PC-3 (cell line): ENCODE results near the gene CCSER2. TPM values are rescaled to one million over a fixed set of nuclear protein-coding genes. Genes with fewer than 3 reads are reported as not detected.

Experiments used
- ATAC-seq: fragments of 200-7000 bp; cut with Tn5 transposase; 2 replicates; pipeline ENCODE4 v1.9.1; 2020; ENCODE audit warnings: mild to moderate bottlenecking, moderate library complexity
- BruUV-seq: library from RNA; stranded (reverse); fragments of 400-500 nt; replicated peaks from 2 replicates; lab custom pipeline; 2021; lab: Mats Ljungman, UMichigan
- CTCF ChIA-PET: fragments of 300-600 bp; sonication (Branson Sonifier 250); formaldehyde crosslinking; loops from one replicate; lab custom pipeline; 2022; ENCODE audit warnings: antibody characterized with exemption; lab: Charles Lee
- POLR2A ChIA-PET: fragments of 300-600 bp; sonication (Branson Sonifier 250); formaldehyde crosslinking; loops from one replicate; lab custom pipeline; 2022; ENCODE audit warnings: antibody characterized with exemption; ENCODE audit not compliant: unreplicated experiment; lab: Charles Lee
- DNase-seq: peaks from one replicate; pipeline ENCODE4 v3.0.0-alpha.2; 2015
- H2AFZ ChIP-seq: fragments of 300-600 bp; sonication (generic); 2 replicates; pipeline ENCODE4 v1.6.0; 2016; ENCODE audit warnings: antibody characterized with exemption, low read length
- H3F3A ChIP-seq: fragments of 300-600 bp; sonication (generic); one replicate; pipeline ENCODE4 v1.6.0; 2017; ENCODE audit warnings: antibody characterized with exemption, low read length, control low read depth, mild to moderate bottlenecking; ENCODE audit not compliant: unreplicated experiment
- H3K27ac ChIP-seq: fragments of 300-600 bp; sonication (generic); 2 replicates; pipeline ENCODE4 v1.5.1; 2016; ENCODE audit warnings: mild to moderate bottlenecking, low read length
- H3K27me3 ChIP-seq: fragments of 300-600 bp; sonication (generic); 2 replicates; pipeline ENCODE4 v1.6.1; 2016; ENCODE audit warnings: low read length, mixed read lengths
- H3K36me3 ChIP-seq: fragments of 300-600 bp; sonication (generic); 2 replicates; pipeline ENCODE4 v1.6.1; 2016; ENCODE audit warnings: low read depth, mixed run types, low read length, mixed read lengths
- H3K4me1 ChIP-seq: fragments of 300-600 bp; sonication (generic); 2 replicates; pipeline ENCODE4 v1.5.1; 2016; ENCODE audit warnings: low read length; ENCODE audit not compliant: insufficient read depth
- H3K4me2 ChIP-seq: fragments of 300-600 bp; sonication (generic); 2 replicates; pipeline ENCODE4 v1.6.0; 2016; ENCODE audit warnings: low read length
- H3K4me3 ChIP-seq: fragments of 300-600 bp; sonication (generic); 2 replicates; pipeline ENCODE4 v1.5.1; 2016; ENCODE audit warnings: mild to moderate bottlenecking, low read length, mixed read lengths
- H3K79me2 ChIP-seq: fragments of 300-600 bp; sonication (generic); 2 replicates; pipeline ENCODE4 v1.6.1; 2017; ENCODE audit warnings: low read length, mixed read lengths
- H3K9ac ChIP-seq: fragments of 300-600 bp; sonication (generic); 2 replicates; pipeline ENCODE4 v1.6.0; 2016; ENCODE audit warnings: mild to moderate bottlenecking, low read length
- H3K9me2 ChIP-seq: fragments of 300-600 bp; sonication (generic); replicated peaks from 2 replicates; pipeline ENCODE4 v1.6.1; 2016; ENCODE audit warnings: mixed run types, low read length, mixed read lengths
- H3K9me3 ChIP-seq: fragments of 300-600 bp; sonication (generic); 2 replicates; pipeline ENCODE4 v1.6.1; 2016; ENCODE audit warnings: low read length, mixed read lengths
- H4K20me1 ChIP-seq: fragments of 300-600 bp; sonication (generic); 2 replicates; pipeline ENCODE4 v1.6.1; 2016; ENCODE audit warnings: low read length, mixed read lengths
- CTCF ChIP-seq: fragments of 300-600 bp; sonication (generic); conservative IDR thresholded peaks from 2 replicates; pipeline ENCODE4 v1.5.1; 2017; ENCODE audit warnings: antibody characterized with exemption, low read depth, mild to moderate bottlenecking, low read length
- EZH2 ChIP-seq: fragments of 300-600 bp; sonication (generic); IDR thresholded peaks from one replicate; pipeline ENCODE4 v1.6.1; 2017; ENCODE audit warnings: antibody characterized with exemption, mild to moderate bottlenecking, low read length; ENCODE audit not compliant: unreplicated experiment
- EZH2phosphoT487 ChIP-seq: fragments of 300-600 bp; sonication (generic); IDR thresholded peaks from 2 replicates; pipeline ENCODE4 v1.6.1; 2018; ENCODE audit warnings: mild to moderate bottlenecking, antibody characterized with exemption, low read length, borderline replicate concordance
- intact Hi-C: fragments of 100-400 bp; cut with micrococcal nuclease; formaldehyde crosslinking; loops from 2 replicates; pipeline ENCODE4 v1.9.0; 2023
- total RNA-seq: library from RNA; depleted of rRNA; stranded (reverse); fragments of >200 nt; gene quantifications from 2 replicates; pipeline ENCODE4 v1.2.3, GENCODE V29; 2014

The CCSER2 gene
- total RNA-seq, 1 experiment from 2014 or later: 10.2 TPM

- H3K36me3 ChIP-seq: no peaks in the 10 kb centered on the region
- no peak overlapping the region for H2AFZ ChIP-seq
- no peak overlapping the region for H3K4me3 ChIP-seq
- no peak overlapping the region for H3K9ac ChIP-seq
- no peaks in the 10 kb centered on the region for H4K20me1 ChIP-seq
- ChIA-PET POLR2A (no interaction called here), CTCF (no interaction called here)
- no peak for TF ChIP-seq EZH2
- no peak for TF ChIP-seq CTCF
- no peak for TF ChIP-seq EZH2phosphoT487
- peaks cover 9% of the 10 kb centered on the region; the same call in 1 of the 2 replicates for H3K79me2 ChIP-seq
- no TSS peak for BruUV-seq
- intact Hi-C loops: no loop called here
- H3K4me2 ChIP-seq: no peak overlapping the region
- H3K4me1 ChIP-seq: peaks cover 1% of the 10 kb centered on the region; the same call in 1 of the 2 replicates
- H3K27ac ChIP-seq: no peak overlapping the region
- DNase-seq (no peak), ATAC-seq (no peak)
- H3K27me3 ChIP-seq: no peaks in the 10 kb centered on the region
- no peaks in the 10 kb centered on the region for H3K9me2 ChIP-seq
- no peaks in the 10 kb centered on the region for H3F3A ChIP-seq
- no peaks in the 10 kb centered on the region for H3K9me3 ChIP-seq
Measured at GRCh38 chr10:84356928-84357327, 28.5 kb downstream of the CCSER2 start.

- POLR2A ChIA-PET: no interaction called here
- Histone ChIP-seq H3K4me2 (no peak overlapping the region), H3K9ac (no peak overlapping the region), H3K79me2 (no peaks in the 10 kb centered on the region; the same call in 1 of the 2 replicates), H3K4me3 (no peak overlapping the region), H3K9me2 (no peaks in the 10 kb centered on the region), H3K27ac (no peak overlapping the region), H3K4me1 (peaks cover 7% of the 10 kb centered on the region; the same call in 1 of the 2 replicates), H3F3A (no peaks in the 10 kb centered on the region), H3K27me3 (no peaks in the 10 kb centered on the region), H3K9me3 (no peaks in the 10 kb centered on the region), H2AFZ (no peak overlapping the region), H4K20me1 (no peaks in the 10 kb centered on the region), H3K36me3 (no peaks in the 10 kb centered on the region)
- CTCF ChIA-PET: no interaction called here
- intact Hi-C loops: no loop called here
- DNase-seq (no peak), ATAC-seq (no peak)
- BruUV-seq: no TSS peak
- TF ChIP-seq EZH2 (no peak), CTCF (no peak), EZH2phosphoT487 (no peak)
Measured at GRCh38 chr10:84358743-84359142, 30.4 kb downstream of the CCSER2 start.

- no peak for TF ChIP-seq EZH2
- TF ChIP-seq EZH2phosphoT487: no peak
- TF ChIP-seq CTCF: no peak
- no TSS peak for BruUV-seq
- H3K9ac ChIP-seq: no peak overlapping the region
- no peak for ATAC-seq
- H3K79me2 ChIP-seq: no peaks in the 10 kb centered on the region
- no peak overlapping the region for H3K4me3 ChIP-seq
- H3K27me3 ChIP-seq: no peaks in the 10 kb centered on the region
- H3F3A ChIP-seq: no peaks in the 10 kb centered on the region
- no peaks in the 10 kb centered on the region for H3K36me3 ChIP-seq
- peaks cover 7% of the 10 kb centered on the region; the same call in 1 of the 2 replicates for H3K4me1 ChIP-seq
- POLR2A ChIA-PET: no interaction called here
- no peak for DNase-seq
- intact Hi-C loops: no loop called here
- H3K9me2 ChIP-seq: no peaks in the 10 kb centered on the region
- H3K27ac ChIP-seq: no peak overlapping the region
- no peaks in the 10 kb centered on the region for H3K9me3 ChIP-seq
- H4K20me1 ChIP-seq: no peaks in the 10 kb centered on the region
- CTCF ChIA-PET: no interaction called here
- no peak overlapping the region for H3K4me2 ChIP-seq
- no peak overlapping the region for H2AFZ ChIP-seq
Measured at GRCh38 chr10:84360637-84361365, 32.4 kb downstream of the CCSER2 start.
